Vagina (tissue), 2 donors: ENCODE data around the gene C1QTNF12.

Experiments
- CTCF ChIP-seq, 3 experiments: fragments of 450-650 bp in 2 of 3; fragments of 200-600 bp in 1 of 3; sonication (generic) in 1 of 3; IDR thresholded peaks; one replicate each; pipeline ENCODE4 v1.5.1; 2017 to 2019; ENCODE audit warnings: antibody characterized with exemption in 3 of 3, mild to moderate bottlenecking in 2 of 3, moderate library complexity in 2 of 3
- POLR2A ChIP-seq, 2 donors: fragments of 450-650 bp; IDR thresholded peaks; one replicate each; pipeline ENCODE4 v1.6.1; 2017; ENCODE audit warnings: antibody characterized with exemption in 2 of 2, mild to moderate bottlenecking in 2 of 2, moderate library complexity in 2 of 2
- POLR2AphosphoS5 ChIP-seq, 2 donors: sonication (generic); formaldehyde crosslinking; IDR thresholded peaks; one replicate each; pipeline ENCODE4 v1.9.0; 2017; ENCODE audit warnings: antibody characterized with exemption in 2 of 2, mild to moderate bottlenecking in 2 of 2, low read depth in 1 of 2; ENCODE audit not compliant: insufficient read depth in 1 of 2

GRCh38 chr1:1242461-1243265 is 3.9 kb downstream of the C1QTNF12 start:
- TF ChIP-seq CTCF (IDR thresholded peaks at IDR 0.05) (no peak), POLR2A (IDR thresholded peaks at IDR 0.05) (no peak), POLR2AphosphoS5 (IDR thresholded peaks at IDR 0.05; ENCODE audit: insufficient read depth in 1 of 2, low read depth in 1 of 2) (no peak)
